Erythroblast (primary cell): ENCODE measurements around the gene PER2.
"Not testable (repeated sequence)": the region's sequence is repeated elsewhere in the genome, so short reads cannot be mapped to it uniquely, and the experiment has no call there.

Experiments
- DNase-seq, 2 experiments: peaks; one replicate each; lab custom pipeline; 2025; lab: John Stamatoyannopoulos, UW
- GATA1 ChIP-seq: IDR thresholded peaks from 2 replicates; pipeline ENCODE4 v1.6.1; 2011; ENCODE audit warnings: low read depth, mild to moderate bottlenecking, control low read depth, low read length, moderate library complexity
- POLR2A ChIP-seq: IDR thresholded peaks from 2 replicates; pipeline ENCODE4 v1.6.1; 2011; ENCODE audit warnings: mild to moderate bottlenecking, low read length

PER2 gene

DNA sequence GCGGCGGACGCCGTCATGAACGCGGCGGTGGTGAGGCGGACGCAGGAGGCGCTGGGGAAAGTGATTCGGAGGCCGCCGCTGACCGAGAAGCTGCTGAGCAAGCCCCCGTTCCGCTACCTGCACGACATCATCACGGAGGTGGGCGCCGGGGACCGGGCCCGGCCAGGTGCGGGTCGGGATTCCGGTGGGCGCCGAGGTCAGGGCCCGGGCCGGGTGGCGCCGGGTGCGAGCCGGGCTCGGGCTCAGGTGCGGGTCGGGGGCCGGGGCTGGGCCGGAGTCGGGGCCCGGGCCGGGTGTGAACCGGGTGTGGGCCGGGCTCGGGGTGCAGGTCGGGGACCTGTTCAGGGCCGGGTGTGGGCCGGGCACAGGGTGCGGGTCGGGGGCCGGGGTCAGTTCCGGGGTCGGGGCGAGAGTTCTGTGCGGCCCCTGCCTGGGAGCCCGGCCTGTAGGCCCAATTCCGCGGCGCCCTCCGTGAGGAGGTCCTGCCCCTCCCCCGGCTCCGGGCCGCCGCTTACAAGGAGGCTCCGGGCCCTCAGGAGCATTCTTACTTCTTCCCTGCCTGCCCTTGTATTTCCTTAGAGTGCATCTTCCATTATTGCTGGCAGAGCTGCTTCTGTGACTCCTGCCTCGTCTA lies 32.4 kb upstream of the PER2 start:
- no peak for TF ChIP-seq POLR2A
- DNase-seq: peak in 1 of 2 experiments; percentile 39

DNA sequence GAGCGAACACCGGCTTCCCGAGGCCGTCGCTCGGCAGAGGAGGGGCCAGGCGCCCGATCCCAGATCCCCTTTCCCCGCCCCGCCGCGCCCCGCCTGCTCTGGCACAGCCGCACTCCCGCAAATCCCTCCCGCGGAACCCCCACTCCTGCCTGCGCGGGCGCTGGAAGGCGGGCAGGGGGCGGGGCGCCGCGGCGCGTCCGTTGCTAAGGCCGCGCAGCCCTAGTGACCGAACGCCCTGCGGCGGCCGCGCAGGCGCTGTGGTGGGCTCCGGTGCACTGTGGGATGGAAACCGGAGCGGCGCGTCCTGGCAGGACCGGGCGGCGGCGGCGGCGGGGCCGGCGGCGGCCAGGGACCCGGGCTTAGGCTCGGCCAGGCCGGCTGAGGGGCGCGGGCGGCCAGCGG lies 31.8 kb upstream of the PER2 start, which contains the start of gene TRAF3IP1:
TSS of gene TRAF3IP1 (plus strand) at position 273 of the 402 bp plus-strand sequence. CDS start 145 bp downstream, outside the sequence.
- TF ChIP-seq POLR2A (no peak), GATA1 (no peak)
- peak; percentile 87 to 94 for DNase-seq

- DNase-seq: no peak
- TF ChIP-seq POLR2A (no peak), GATA1 (no peak)
These were observed 26.7 kb upstream of the PER2 start for GRCh38 chr2:238315031-238315595.

DNA sequence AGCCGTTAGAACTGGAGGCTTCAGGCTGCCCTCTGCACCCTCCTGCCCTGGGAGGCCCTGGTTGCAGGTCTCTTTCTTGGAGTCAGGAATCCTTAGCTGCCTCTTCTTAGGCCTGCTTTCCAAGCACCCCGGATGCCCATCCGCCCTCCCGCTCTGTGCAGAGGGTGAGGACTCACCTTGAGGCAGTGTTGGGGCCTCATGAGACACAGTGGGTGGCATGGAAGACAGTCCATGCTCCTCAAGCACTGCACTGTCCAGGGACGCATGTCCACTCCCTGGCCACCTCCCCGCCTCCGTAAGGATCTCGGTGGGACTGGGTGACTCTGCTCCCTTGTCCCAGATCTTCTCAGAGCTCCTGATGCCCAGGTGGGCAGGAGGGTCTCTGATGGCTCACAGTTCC lies 26.2 kb upstream of the PER2 start:
- no peak for DNase-seq
- no peak for TF ChIP-seq GATA1
- no peak for TF ChIP-seq POLR2A

GRCh38 chr2:238313991-238314350 lies 25.6 kb upstream of the PER2 start:
- DNase-seq: no peak
- TF ChIP-seq POLR2A: no peak
- TF ChIP-seq GATA1: no peak

GRCh38 chr2:238313289-238313990 lies 25.0 kb upstream of the PER2 start:
- TF ChIP-seq POLR2A (no peak), GATA1 (no peak)
- DNase-seq: no peak

- not testable (repeated sequence) for DNase-seq
These were observed 22.3 kb upstream of the PER2 start for GRCh38 chr2:238310721-238311120.

DNA sequence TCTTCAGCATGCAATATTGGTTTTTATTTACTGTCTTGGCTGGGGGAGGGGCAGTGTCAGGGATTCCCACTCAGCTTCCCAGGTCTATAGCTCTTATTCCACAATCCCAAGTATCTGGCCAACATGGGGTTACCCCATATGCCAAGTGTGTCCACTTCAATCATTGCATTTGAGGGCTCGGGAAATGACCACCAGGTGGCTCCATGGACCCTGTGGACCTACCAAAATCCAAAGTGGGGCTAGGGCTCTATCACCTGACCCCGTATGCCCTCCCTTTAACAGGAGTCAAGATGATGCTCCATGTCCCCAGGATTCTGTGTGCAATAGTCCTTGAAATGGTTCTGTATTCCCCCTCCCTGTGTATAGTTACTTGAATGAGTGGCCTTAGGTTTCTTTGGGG lies 19.8 kb upstream of the PER2 start:
- TF ChIP-seq POLR2A (no peak), GATA1 (no peak)
- DNase-seq: peak; percentile 16 to 31

- TF ChIP-seq POLR2A (no peak), GATA1 (no peak)
- no peak for DNase-seq
These were observed 18.2 kb upstream of the PER2 start for GRCh38 chr2:238306672-238306998.

DNA sequence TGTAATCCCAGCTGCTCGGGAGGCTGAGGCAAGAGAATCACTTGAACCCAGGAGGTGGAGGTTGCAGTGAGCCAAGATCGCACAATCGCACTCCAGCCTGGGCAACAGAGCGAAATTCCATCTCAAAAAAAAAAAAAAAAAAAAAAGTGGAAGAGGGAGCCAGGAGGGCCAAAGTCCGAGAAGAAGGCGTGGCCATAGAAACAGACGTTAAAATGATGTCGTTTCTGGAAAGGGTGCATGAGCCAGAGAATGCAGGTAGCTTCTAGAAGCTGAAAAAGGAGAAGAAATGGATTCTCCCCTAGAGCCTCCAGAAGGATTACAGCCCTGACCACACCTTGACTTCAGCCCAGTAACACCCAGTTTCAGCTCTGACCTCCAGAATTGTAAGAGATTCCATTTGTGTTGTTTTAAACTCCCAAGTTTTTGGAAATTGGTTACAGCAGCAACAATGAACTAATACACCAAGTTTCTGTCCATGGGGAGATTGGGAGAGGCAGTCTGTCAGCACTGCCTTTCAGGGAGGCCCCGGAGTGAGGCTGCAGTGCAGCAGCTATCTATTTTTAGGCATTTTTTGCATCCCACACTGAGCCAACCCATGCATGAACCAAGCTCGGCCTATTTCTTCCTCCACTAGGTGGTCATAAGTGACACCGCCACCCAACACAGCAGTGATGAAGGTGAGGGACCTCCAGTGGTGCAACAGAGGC lies 17.7 kb upstream of the PER2 start:
- TF ChIP-seq POLR2A (no peak), GATA1 (no peak)
- no peak for DNase-seq

GRCh38 chr2:238305092-238305862 lies 16.9 kb upstream of the PER2 start:
- TF ChIP-seq GATA1 (no peak), POLR2A (no peak)
- DNase-seq: no peak

GRCh38 chr2:238304116-238304515 lies 15.7 kb upstream of the PER2 start:
- DNase-seq: no peak
- TF ChIP-seq POLR2A (no peak), GATA1 (no peak)

DNA sequence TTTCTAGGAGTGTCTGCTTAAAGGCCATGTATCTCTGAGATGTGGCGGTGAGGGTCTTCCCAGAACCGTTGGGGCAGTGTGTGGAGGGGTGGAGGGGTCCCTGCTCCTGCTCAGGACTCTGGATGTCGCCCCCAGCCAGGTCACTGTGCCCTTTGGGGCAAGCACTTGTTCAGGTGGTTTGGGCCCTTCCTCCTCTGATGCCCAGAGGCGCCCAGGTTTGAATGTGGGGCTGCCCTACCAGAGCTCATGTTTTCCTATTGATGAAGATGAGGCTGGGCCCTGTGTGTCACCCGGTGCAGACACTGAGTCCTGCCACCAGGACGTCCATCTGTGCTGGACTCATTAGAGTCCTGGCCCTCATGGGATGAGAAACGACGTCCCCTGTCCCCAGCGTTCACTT lies 14.3 kb upstream of the PER2 start:
- no peak for DNase-seq
- TF ChIP-seq GATA1: no peak
- no peak for TF ChIP-seq POLR2A
